ENCODE measurements around the gene ANKRD12. TPM values are rescaled to one million over a fixed set of nuclear protein-coding genes. Genes with fewer than 3 reads are reported as not detected.

ANKRD12 gene
- total and polyA plus RNA-seq, 4 donors: 2.7 to 59.7 (median 17.3) TPM

- no peaks in the 10 kb centered on the region for H3K27me3 ChIP-seq (ENCODE audit: control insufficient read depth in 4 of 4, insufficient read depth in 4 of 4, low read length in 3 of 4)
- no peak overlapping the region for H3K4me3 ChIP-seq (ENCODE audit: low read depth in 1 of 3, low read length in 3 of 3)
- H3K4me1 ChIP-seq (ENCODE audit: control insufficient read depth in 4 of 4, insufficient read depth in 4 of 4, low read length in 3 of 4): peaks cover 5 to 13% (median 10%) of the 10 kb centered on the region in 4 donors
- no peaks in the 10 kb centered on the region for H3K9me3 ChIP-seq (ENCODE audit: control insufficient read depth in 4 of 4, low read length in 3 of 4)
- 92% methylated on average over 2 of the region's 2 CpGs for WGBS
- no peak overlapping the region for H3K9ac ChIP-seq (ENCODE audit: low read depth in 1 of 2, low read length in 2 of 2)
- no peaks in the 10 kb centered on the region for H3K36me3 ChIP-seq (ENCODE audit: control insufficient read depth in 4 of 4, insufficient read depth in 3 of 4, low read depth in 1 of 4, low read length in 3 of 4)
- TF ChIP-seq JUND (IDR thresholded peaks at IDR 0.05) (no peak), HNF4A (conservative IDR thresholded peaks at IDR 0.05) (no peak), YY1 (IDR thresholded peaks at IDR 0.05) (no peak), EGR1 (IDR thresholded peaks at IDR 0.05; ENCODE audit: low read depth in 2 of 2) (no peak), FOXA1 (IDR thresholded peaks at IDR 0.05) (no peak), CTCF (IDR thresholded peaks at IDR 0.05; ENCODE audit: low read depth, low read length, missing input control) (no peak), RAD21 (IDR thresholded peaks at IDR 0.05) (no peak), MAX (IDR thresholded peaks at IDR 0.05) (no peak), ATF3 (IDR thresholded peaks at IDR 0.05) (no peak), FOXA2 (IDR thresholded peaks at IDR 0.05) (no peak), NR2F2 (IDR thresholded peaks at IDR 0.05) (no peak), HNF4G (IDR thresholded peaks at IDR 0.05) (no peak), REST (IDR thresholded peaks at IDR 0.05) (no peak), GABPA (IDR thresholded peaks at IDR 0.05 in 1 of 2, conservative IDR thresholded peaks at IDR 0.05 in 1 of 2) (no peak), ZBTB33 (IDR thresholded peaks at IDR 0.05) (no peak), SP1 (IDR thresholded peaks at IDR 0.05) (no peak), RXRA (IDR thresholded peaks at IDR 0.05) (no peak)
- DNase-seq (ENCODE audit: low spot score): no peak
- no peak overlapping the region for H3K27ac ChIP-seq (ENCODE audit: low read depth in 1 of 2, low read length in 2 of 2)
These were observed 39.2 kb upstream of the ANKRD12 start for GRCh38 chr18:9097349-9097748.

- Histone ChIP-seq H3K9me3 (ENCODE audit: control insufficient read depth in 4 of 4, low read length in 3 of 4) (no peaks in the 10 kb centered on the region), H3K4me1 (ENCODE audit: control insufficient read depth in 4 of 4, insufficient read depth in 4 of 4, low read length in 3 of 4) (peaks cover 4 to 20% (median 11%) of the 10 kb centered on the region in 4 donors), H3K27me3 (ENCODE audit: control insufficient read depth in 4 of 4, insufficient read depth in 4 of 4, low read length in 3 of 4) (no peaks in the 10 kb centered on the region), H3K4me3 (ENCODE audit: low read depth in 1 of 3, low read length in 3 of 3) (no peak overlapping the region), H3K36me3 (ENCODE audit: control insufficient read depth in 4 of 4, insufficient read depth in 3 of 4, low read depth in 1 of 4, low read length in 3 of 4) (no peaks in the 10 kb centered on the region), H3K27ac (ENCODE audit: low read depth in 1 of 2, low read length in 2 of 2) (no peak overlapping the region), H3K9ac (ENCODE audit: low read depth in 1 of 2, low read length in 2 of 2) (no peak overlapping the region)
- 89% methylated on average over 3 of the region's 3 CpGs for WGBS
- DNase-seq (ENCODE audit: low spot score): no peak
- TF ChIP-seq CTCF (IDR thresholded peaks at IDR 0.05; ENCODE audit: low read depth, low read length, missing input control) (no peak), FOXA1 (IDR thresholded peaks at IDR 0.05) (no peak), SP1 (IDR thresholded peaks at IDR 0.05) (no peak), REST (IDR thresholded peaks at IDR 0.05) (no peak), RXRA (IDR thresholded peaks at IDR 0.05) (no peak), FOXA2 (IDR thresholded peaks at IDR 0.05) (no peak), GABPA (IDR thresholded peaks at IDR 0.05 in 1 of 2, conservative IDR thresholded peaks at IDR 0.05 in 1 of 2) (no peak), HNF4G (IDR thresholded peaks at IDR 0.05) (no peak), JUND (IDR thresholded peaks at IDR 0.05) (no peak), NR2F2 (IDR thresholded peaks at IDR 0.05) (no peak), HNF4A (conservative IDR thresholded peaks at IDR 0.05) (no peak), YY1 (IDR thresholded peaks at IDR 0.05) (no peak), MAX (IDR thresholded peaks at IDR 0.05) (no peak)
These were observed 35.8 kb upstream of the ANKRD12 start for GRCh38 chr18:9100796-9101195.

All from liver (tissue), 9 donors.